Adrenal gland (tissue), 12 donors: ENCODE results near the gene TRPM5. TPM values are rescaled to one million over a fixed set of nuclear protein-coding genes. Genes with fewer than 3 reads are reported as not detected.

Source experiments
- DNase-seq, 7 donors: peaks; one replicate each; pipeline ENCODE4 v3.0.0-alpha.2; 2019 to 2020
- H3K27ac ChIP-seq, 5 donors: fragments of 200-600 bp; sonication (generic) in 4 of 5; 1 replicate in 3 of 5; 2 replicates in 2 of 5; pipeline versions ENCODE4 v1.5.1 to v1.8.0; 2016 to 2020; ENCODE audit warnings: mild to moderate bottlenecking in 1 of 5
- H3K27me3 ChIP-seq: fragments of 200-600 bp; 2 replicates; pipeline ENCODE4 v1.8.0; 2021
- H3K36me3 ChIP-seq, 2 donors: fragments of 200-600 bp; replicated peaks in 1 of 2; 1 replicate in 1 of 2; 2 replicates in 1 of 2; pipeline versions ENCODE4 v1.5.1 to v1.8.0; 2018 to 2022
- H3K4me1 ChIP-seq, 2 donors: fragments of 200-600 bp; replicated peaks in 1 of 2; 1 replicate in 1 of 2; 2 replicates in 1 of 2; pipeline versions ENCODE4 v1.5.1 to v1.8.0; 2018 to 2021
- H3K4me3 ChIP-seq, 4 donors: fragments of 200-600 bp; sonication (generic) in 3 of 4; one replicate each; pipeline ENCODE4 v1.5.1; 2016 to 2018
- H3K9me3 ChIP-seq, 3 donors: fragments of 200-600 bp; sonication (generic) in 1 of 3; replicated peaks in 1 of 3; 1 replicate in 2 of 3; 2 replicates in 1 of 3; pipeline versions ENCODE4 v1.5.1 to v1.8.0; 2016 to 2021
- POLR2A ChIP-seq, 2 donors: fragments of 450-650 bp; IDR thresholded peaks; one replicate each; pipeline ENCODE4 v1.6.1; 2017; ENCODE audit warnings: antibody characterized with exemption in 2 of 2, mild to moderate bottlenecking in 2 of 2, moderate library complexity in 1 of 2
- WGBS, 4 donors: extraction: QIAGEN DNeasy Blood & Tissue Kit in 2 of 4; methylation state at CpG; one replicate each; pipeline versions ENCODE4 v1.1.5 to v1.1.7; 2013 to 2017; 5-methylcytosine and 5-hydroxymethylcytosine counted together
- intact Hi-C, 2 donors: fragments of 100-400 bp; cut with DNase I; formaldehyde crosslinking; loops; one replicate each; pipeline versions ENCODE4 v1.14.1 to v1.15.0; 2022 to 2023
- polyA plus RNA-seq, 3 donors: library from polyadenylated mRNA; stranded (reverse); fragments of 200-250 nt in 2 of 3; fragments of 350-450 nt in 1 of 3; fragmentation: Illumina TruSeq in 1 of 3; extraction: RNeasy Lipid Tissue Mini Kit (QIAGEN cat#74804) in 1 of 3; gene quantifications; one replicate each; pipeline ENCODE4 v1.2.3, GENCODE V29; 2013 to 2014
- total RNA-seq, 9 donors: library from RNA; depleted of rRNA in 4 of 9; stranded (reverse); fragments of >200 nt in 4 of 9; fragments of 120-200 nt in 1 of 9; fragmentation: NEBNext Ultra II Directional in 1 of 9; extraction: Animal tissue kit (Norgen Biotek cat#: 25700) in 1 of 9; gene quantifications; one replicate each; pipeline versions ENCODE4 v1.1.0 to v1.2.4, GENCODE V29; 2013 to 2023
- TF ChIP-seq, protein P1 (sequence below), 6 experiments: fragments of 450-650 bp in 4 of 6; fragments of 200-600 bp in 2 of 6; sonication (generic) in 1 of 6; IDR thresholded peaks; 1 replicate in 5 of 6; 2 replicates in 1 of 6; pipeline versions ENCODE4 v1.5.1 to v1.8.0; 2016 to 2021; ENCODE audit warnings: antibody characterized with exemption in 6 of 6, mild to moderate bottlenecking in 2 of 6, moderate library complexity in 1 of 6
- donor health status: healthy with polysubstance abuse.
- donor health status: Bipolar disorder and iron deficiency.
- donor health status: DM: yes; HTN: yes; CAD: no.
- donor health status: DM: no; HTN: no; CAD: no.
- donor health status: DM: no; HTN: no; CAD: no.
- donor health status: DM: yes; HTN: yes; CAD: no.

Gene TRPM5
- total and polyA plus RNA-seq, 12 donors: 0.11 to 7.4 (median 0.97) TPM; not detected in 1

DNA sequence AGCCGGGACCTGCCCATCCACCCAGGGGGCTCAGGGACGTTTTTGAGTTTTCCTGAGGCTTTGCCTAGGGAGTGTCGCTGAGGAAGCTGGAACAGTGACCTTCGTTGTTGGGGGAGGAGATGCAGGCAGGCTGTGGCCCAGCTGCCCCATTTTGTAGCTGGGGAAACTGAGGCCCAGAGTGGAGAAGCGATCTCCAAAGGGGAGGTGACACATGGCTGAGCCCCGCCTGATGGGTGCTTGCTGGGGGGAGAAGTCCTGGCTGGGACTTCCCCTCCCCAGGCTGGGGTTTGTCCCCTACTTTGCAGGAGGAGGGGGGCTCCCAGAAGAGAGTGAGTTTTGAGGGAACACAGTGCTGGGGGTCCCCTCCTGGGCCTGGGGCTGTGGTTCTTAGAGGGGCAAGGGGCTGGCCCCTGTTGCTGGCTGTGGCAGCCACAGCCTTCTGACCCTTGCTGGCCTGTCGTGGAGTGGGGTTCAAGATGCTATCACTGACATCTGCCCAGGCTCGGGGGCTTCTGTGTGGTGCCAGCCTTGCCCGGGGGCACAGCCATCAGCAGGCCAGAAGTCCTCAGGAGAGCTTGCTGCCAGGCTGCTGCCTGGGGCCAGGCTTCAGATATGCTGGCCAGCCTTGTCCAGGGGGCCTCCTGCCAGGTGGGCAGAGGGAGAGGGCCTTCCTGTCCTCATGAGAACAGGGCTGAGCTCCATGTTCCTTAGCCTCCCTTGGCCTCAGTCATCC lies 21.9 kb upstream of the TRPM5 start:
- no peaks in the 10 kb centered on the region for H3K9me3 ChIP-seq
- H3K4me3 ChIP-seq: no peak overlapping the region
- peak overlapping the region; percentile 57 to 99 (median 90) for H3K27ac ChIP-seq
- 59 to 66% (median 63%) methylated on average over 8 to 9 of the region's 9 CpGs for WGBS, 4 donors
- no peaks in the 10 kb centered on the region for H3K27me3 ChIP-seq
- H3K4me1 ChIP-seq: peaks cover 50 to 55% of the 10 kb centered on the region in 2 donors
- TF ChIP-seq, protein P1, sequence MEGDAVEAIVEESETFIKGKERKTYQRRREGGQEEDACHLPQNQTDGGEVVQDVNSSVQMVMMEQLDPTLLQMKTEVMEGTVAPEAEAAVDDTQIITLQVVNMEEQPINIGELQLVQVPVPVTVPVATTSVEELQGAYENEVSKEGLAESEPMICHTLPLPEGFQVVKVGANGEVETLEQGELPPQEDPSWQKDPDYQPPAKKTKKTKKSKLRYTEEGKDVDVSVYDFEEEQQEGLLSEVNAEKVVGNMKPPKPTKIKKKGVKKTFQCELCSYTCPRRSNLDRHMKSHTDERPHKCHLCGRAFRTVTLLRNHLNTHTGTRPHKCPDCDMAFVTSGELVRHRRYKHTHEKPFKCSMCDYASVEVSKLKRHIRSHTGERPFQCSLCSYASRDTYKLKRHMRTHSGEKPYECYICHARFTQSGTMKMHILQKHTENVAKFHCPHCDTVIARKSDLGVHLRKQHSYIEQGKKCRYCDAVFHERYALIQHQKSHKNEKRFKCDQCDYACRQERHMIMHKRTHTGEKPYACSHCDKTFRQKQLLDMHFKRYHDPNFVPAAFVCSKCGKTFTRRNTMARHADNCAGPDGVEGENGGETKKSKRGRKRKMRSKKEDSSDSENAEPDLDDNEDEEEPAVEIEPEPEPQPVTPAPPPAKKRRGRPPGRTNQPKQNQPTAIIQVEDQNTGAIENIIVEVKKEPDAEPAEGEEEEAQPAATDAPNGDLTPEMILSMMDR (IDR thresholded peaks at IDR 0.05): no peak
- no peak for TF ChIP-seq POLR2A (IDR thresholded peaks at IDR 0.05)
- peak in 4 of 7 donors; percentile 13 to 43 (median 22) for DNase-seq
- H3K36me3 ChIP-seq: no peaks in the 10 kb centered on the region
- intact Hi-C loops: no loop called here

- Histone ChIP-seq H3K4me3 (peak overlapping the region in 1 of 4 donors; percentile 49), H3K36me3 (no peaks in the 10 kb centered on the region), H3K9me3 (no peaks in the 10 kb centered on the region), H3K4me1 (peaks cover 50 to 62% of the 10 kb centered on the region in 2 donors), H3K27me3 (no peaks in the 10 kb centered on the region), H3K27ac (peak overlapping the region; percentile 57 to 99 (median 90))
- TF ChIP-seq, protein P1 (IDR thresholded peaks at IDR 0.05): no peak
- peak in 1 of 2 donors; percentile 52 for TF ChIP-seq POLR2A (IDR thresholded peaks at IDR 0.05)
- WGBS, 4 donors: 41 to 52% (median 47%) methylated on average over 6 to 20 of the region's 20 CpGs
- peak; percentile 66 to 89 (median 86) for DNase-seq
- intact Hi-C loops: no loop called here
Observed at GRCh38 chr11:2465202-2466068, 21.1 kb upstream of the TRPM5 start.

DNA sequence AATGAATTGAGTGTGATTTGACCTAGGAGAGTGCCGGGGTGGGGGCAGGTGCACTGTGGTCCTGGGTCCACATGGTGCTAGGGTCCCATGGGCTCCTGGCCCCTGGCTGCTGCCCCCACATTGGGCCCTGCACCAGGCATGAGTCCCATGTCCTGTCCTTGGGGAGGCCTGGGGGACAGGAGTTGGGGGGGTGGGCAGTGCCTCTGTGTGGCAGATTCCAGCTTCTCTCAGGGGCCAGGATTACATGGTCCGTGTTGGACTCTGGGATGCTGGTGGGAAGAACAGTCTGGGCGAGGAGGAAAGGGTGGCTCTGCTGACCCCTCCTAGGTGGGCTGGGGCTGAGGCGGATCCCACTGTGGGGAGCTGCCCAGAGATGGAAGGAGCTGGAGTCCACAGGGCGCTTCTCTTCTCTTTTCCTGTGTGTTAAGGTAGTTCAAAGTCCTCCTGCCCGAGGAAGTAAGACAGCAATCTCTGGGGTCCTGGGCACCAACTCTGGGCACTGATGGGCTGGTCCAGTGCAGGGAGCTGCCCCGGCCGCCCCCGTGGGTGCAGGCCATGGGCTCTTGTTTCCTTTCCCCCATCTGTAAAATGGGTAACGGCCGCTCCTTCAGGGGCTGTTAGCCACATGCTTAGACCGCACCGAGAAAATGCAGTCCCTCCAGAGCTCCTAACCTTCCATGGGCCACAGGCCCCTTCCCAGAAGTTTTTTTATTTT lies 20.3 kb upstream of the TRPM5 start:
- TF ChIP-seq POLR2A (IDR thresholded peaks at IDR 0.05): no peak
- TF ChIP-seq, protein P1 (IDR thresholded peaks at IDR 0.05): no peak
- intact Hi-C loops: no loop called here
- peak in 5 of 7 donors; percentile 9 to 46 (median 19) for DNase-seq
- Histone ChIP-seq H3K27me3 (no peaks in the 10 kb centered on the region), H3K9me3 (no peaks in the 10 kb centered on the region), H3K4me1 (peaks cover 58 to 70% of the 10 kb centered on the region in 2 donors), H3K36me3 (no peaks in the 10 kb centered on the region), H3K27ac (peak overlapping the region; percentile 3 to 99 (median 90)), H3K4me3 (peak overlapping the region in 1 of 4 donors; percentile 49)
- 62 to 78% (median 69%) methylated on average over 13 of the region's 13 CpGs for WGBS, 4 donors
